Upper lobe of left lung (tissue), 4 donors: ENCODE results near the gene FPR2.

ENCODE experiments used
- POLR2AphosphoS5 ChIP-seq, 2 donors: sonication (generic); formaldehyde crosslinking; IDR thresholded peaks; one replicate each; pipeline ENCODE4 v1.5.1; 2017; ENCODE audit warnings: antibody characterized with exemption in 2 of 2
- TF ChIP-seq, protein P1 (sequence below), 6 experiments: fragments of 450-650 bp in 4 of 6; fragments of 200-600 bp in 2 of 6; sonication (generic) in 2 of 6; IDR thresholded peaks; one replicate each; pipeline ENCODE4 v1.5.1; 2016 to 2019; ENCODE audit warnings: antibody characterized with exemption in 6 of 6

DNA sequence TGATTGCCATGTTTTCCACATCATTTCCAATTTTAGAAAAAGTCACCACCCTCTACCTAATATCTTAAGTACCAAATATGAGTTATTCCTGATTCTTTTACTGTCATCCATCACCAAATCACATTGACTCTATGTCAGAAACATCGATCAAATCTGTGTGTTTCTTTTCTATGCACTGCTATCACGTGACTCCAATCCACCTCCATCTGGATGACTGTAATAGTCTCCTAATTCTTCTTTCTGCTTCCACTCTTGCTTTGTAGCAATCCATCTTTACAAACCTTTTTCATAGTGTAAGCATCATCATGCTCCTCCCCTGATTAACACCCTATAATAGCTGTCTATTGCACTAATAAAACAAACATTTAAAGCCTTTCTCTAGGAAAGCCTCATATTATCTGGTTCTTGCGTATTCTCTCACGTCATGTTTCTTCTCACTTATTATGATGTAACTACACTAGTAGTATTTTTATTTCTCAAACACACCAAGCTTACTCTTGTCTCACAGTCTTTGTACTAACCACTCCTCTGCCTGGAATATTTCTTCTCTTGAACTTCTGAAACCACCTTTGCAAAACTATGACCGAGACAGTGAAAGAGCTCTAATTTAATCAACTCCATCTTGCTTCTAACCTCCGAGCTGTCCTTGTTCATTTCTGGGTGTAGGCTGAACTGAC, 23.3 kb downstream of the FPR2 start:
- TF ChIP-seq, protein P1, sequence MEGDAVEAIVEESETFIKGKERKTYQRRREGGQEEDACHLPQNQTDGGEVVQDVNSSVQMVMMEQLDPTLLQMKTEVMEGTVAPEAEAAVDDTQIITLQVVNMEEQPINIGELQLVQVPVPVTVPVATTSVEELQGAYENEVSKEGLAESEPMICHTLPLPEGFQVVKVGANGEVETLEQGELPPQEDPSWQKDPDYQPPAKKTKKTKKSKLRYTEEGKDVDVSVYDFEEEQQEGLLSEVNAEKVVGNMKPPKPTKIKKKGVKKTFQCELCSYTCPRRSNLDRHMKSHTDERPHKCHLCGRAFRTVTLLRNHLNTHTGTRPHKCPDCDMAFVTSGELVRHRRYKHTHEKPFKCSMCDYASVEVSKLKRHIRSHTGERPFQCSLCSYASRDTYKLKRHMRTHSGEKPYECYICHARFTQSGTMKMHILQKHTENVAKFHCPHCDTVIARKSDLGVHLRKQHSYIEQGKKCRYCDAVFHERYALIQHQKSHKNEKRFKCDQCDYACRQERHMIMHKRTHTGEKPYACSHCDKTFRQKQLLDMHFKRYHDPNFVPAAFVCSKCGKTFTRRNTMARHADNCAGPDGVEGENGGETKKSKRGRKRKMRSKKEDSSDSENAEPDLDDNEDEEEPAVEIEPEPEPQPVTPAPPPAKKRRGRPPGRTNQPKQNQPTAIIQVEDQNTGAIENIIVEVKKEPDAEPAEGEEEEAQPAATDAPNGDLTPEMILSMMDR (IDR thresholded peaks at IDR 0.05), result no peak
- TF ChIP-seq POLR2AphosphoS5 (IDR thresholded peaks at IDR 0.05), result no peak
